ENCODE data around the gene SH3RF2.

SH3RF2 gene

GRCh38 chr5:146048994-146049703 lies 112.8 kb downstream of the SH3RF2 start:
- peak; percentile 42 for DNase-seq (ENCODE audit: low spot score)

GRCh38 chr5:146049704-146050026 lies 113.3 kb downstream of the SH3RF2 start:
- no peak for DNase-seq (ENCODE audit: low spot score)

DNA sequence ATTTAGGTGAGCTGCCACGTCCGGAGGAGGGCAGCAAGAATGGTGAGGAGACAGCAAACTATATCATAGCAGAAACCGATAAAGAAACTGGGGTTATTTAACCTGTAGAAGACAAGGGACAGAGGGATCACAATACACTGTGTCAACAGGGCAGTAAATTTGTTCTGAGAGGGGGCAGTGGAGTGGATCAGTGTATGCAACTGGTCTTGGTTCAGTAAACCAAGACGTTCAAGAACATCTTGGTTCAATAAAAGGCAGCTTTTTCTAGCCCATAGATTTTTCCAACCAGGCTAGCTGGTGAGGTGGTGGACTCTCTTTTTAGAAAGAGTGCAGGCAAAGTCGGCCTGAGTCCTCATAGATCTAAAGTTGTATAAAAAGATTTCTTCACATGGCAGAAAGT lies 113.7 kb downstream of the SH3RF2 start:
- no peak for DNase-seq (ENCODE audit: low spot score)

DNA sequence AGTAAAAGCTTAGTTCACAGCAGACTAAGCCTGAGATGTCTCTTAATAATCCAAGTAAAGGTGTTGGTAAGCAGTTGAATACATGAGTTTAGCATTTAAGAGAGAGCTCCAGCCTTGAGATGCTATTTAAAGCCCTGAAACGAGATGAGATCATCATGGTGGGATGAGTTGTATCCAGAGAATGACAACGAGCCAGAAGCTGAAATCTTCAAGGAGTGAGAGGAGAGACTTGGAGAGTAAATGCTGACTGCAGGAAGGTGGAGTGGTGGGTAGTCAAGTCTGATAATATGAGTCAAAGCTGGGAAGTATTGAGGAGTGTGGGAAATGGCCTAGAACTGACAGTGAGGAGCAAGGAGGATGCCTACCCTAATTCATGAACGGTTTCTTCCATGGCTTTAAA lies 115.3 kb downstream of the SH3RF2 start:
- DNase-seq (ENCODE audit: low spot score), result no peak

DNA sequence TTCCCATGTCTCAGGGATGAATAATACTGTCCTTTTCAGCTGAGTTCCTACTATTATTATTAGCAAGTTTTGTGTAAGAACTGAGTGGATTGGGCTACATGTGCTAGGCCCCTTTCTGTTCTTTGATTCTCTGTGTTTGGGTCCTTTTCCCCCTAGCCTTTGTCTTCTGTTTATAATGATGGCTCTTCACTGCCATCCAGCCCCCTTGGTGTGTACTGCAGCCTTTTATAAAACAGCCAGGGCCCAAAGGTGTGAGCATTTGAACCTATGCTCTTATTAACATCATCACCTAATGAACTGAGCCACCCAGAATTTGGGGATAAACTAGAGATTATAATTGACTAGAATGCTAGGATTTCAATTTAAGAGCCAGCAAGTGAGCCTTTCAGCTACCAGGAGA lies 116.4 kb downstream of the SH3RF2 start:
- DNase-seq (ENCODE audit: low spot score), result peak; percentile 39

DNA sequence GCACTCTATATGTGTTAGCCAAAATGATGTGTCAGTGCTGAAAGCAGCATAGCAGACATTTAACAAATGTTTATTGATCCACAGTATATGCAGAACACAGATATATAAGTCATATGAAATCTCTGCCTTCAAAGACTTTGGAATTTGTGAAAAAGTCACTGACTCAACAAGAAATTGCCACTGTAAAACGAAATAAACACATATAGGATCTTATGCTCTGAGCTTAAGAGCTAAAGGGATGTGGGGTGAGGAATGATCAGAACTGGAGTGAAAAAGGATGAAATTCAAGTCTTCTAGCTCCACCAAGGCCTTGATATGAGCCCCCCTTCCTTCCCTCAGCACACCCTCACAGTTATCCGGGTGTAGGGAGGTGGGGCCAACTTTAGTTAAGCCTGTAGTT lies 119.1 kb downstream of the SH3RF2 start:
- no peak for DNase-seq (ENCODE audit: low spot score)

DNA sequence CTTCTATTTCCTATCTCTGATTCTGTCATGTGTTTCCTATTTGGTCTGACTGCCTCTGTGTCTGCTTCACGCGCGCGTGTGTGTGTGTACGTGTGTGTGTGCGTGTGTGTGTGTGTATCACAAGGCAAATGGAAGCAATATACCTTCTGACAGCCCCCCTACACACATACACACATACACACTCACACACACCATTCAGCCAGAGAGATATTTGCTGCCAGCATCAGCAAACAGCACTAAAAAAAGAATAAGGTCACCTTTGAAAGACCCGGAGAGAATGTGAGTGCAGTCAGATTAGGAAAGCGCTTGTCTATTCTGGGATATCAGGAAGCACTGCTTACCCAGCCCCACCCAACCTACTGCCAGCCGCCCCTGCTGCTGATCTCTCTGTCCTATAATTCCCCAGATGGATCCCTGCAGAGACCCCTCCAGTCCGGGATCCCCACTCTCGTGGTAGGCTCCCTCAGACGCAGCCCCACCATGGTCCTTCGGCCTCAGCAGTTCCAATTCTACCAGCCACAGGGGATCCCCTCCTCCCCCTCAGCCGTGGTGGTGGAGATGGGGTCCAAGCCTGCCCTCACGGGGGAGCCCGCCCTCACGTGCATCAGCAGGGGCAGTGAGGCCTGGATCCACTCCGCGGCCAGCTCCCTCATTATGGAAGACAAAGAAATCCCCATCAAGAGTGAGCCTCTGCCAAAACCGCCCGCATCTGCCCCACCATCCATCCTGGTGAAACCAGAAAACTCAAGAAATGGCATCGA lies 123.3 kb downstream of the SH3RF2 start:
- DNase-seq (ENCODE audit: low spot score), result no peak

DNA sequence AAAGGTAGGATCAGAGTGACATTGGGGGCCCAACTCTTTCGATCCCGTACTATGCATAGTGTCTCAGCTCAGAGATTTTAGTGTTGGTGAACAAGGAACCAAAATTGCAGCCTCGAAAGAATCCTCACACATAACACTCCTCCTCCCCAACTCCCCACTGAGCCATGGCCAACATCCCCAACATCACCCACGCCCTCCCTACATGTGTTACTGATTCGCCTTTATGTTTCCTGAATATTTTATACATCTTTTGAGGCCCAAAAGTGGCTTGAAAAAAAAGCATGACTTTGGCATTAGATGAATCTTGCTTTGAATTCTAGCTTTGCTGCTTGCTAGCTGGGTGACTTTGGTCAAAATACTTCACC lies 123.8 kb downstream of the SH3RF2 start:
- no peak for DNase-seq (ENCODE audit: low spot score)

DNA sequence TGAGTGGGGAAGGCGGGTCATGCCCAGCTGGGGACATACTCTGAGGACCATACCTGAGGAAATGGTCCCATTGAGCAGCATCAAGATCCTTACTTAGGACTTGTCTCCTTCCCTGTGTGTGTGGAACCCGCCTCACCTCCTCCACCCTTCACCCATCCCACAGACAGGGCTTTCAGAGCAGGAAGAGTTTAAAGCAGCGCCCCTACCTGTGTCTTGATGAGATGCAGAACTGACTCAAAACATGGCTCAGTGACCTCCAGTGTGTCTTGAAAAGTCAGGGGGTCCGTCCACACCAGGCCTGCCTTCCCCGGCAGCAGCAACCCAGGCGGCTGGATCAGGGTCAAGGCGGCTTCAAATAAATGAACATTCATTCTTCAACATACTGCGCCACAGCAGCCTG lies 130.6 kb downstream of the SH3RF2 start:
- DNase-seq (ENCODE audit: low spot score), result no peak

DNA sequence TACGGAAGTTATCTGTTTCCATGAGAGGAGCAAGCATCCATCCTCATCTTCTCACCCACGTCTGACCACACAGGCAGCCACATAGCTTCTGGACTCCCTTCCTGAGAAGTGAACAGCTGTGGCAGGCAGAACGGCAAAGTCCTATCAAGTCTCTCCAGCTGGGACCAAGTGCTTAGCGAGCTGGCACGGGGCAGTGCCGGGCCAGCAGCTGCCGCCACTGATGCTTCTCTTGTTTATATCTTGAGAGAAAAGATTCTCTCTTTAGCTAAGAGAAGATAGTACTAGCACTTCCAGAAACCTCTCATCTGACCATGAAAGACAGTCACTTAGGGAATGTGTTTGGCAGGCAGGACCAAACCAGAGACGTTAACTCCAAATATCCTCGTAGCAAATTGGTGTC lies 131.8 kb downstream of the SH3RF2 start:
- DNase-seq (ENCODE audit: low spot score), result no peak

DNA sequence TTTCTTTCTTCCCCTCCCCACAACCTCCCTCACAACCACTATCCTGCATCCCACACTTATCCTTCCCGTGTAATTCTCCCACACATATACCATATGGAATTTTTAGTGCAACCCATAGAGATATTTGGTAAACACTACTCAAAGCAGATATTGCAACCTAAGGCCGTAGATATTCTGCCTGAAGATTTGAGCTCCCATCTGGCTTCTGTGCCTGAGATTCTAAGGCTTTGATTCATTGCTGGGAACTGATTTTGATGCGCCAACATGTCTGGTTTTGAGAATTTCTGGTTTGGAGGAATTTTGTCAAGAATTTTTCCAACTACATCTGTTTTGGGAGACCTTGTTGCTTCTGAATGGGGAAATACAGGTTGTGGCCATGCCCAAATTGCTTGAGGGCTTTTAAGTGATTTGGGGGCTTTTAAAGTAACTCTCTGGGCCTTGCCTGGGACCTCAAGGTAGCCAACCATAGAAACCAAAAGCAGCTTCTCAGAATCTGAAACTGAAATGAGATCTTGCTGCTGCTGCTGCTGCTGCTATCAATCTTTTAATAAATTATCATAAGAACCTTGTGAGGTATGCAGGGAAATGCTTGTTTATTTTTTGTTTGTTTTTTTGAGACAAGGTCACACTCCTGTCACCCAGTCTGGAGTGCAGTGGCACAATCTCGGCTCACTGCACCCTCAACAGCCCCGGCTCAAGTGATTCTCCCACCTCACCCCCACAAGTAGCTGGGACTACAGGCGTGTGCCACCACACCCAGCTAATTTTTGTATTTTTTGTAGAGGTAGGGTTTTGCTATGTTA lies 132.8 kb downstream of the SH3RF2 start:
- DNase-seq (ENCODE audit: low spot score), result no peak

DNA sequence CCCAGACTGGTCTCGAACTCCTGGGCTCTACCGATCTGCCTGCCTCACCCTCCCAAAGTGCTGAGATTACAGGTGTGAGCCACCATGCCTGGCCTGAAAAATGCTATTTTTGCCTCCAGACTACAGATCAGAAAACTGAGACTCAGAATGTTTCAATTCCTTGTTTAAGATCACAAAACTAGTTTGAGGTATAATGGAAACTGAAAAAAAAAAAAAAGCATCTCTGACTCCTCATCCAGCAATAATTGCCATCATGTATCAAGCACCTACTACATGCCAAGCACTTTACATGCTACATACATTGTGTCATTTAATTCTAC lies 133.4 kb downstream of the SH3RF2 start:
- DNase-seq (ENCODE audit: low spot score), result no peak

GRCh38 chr5:146070746-146071145 lies 134.4 kb downstream of the SH3RF2 start:
- DNase-seq (ENCODE audit: low spot score), result no peak

GRCh38 chr5:146071171-146071570 lies 134.8 kb downstream of the SH3RF2 start:
- DNase-seq (ENCODE audit: low spot score), result no peak

DNA sequence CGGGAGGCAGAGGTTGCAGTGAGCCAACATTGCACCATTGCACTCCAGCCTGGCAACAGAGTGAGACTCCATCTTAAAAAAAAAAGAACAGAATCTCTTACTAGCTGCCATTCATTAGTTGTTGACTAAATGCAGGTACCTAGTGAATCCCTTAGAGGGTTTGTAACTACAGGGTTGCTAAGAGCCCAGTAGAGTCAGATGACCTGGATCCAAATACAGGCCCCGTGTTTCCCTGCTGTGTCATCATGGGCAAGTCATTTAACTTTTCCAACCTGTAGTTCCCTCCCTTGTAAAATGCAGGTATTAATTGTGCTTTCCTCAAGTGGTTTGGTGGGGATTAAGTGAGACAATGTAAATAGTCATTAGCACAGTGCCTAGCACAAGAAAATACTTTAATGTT lies 136.2 kb downstream of the SH3RF2 start:
- DNase-seq (ENCODE audit: low spot score), result no peak

DNA sequence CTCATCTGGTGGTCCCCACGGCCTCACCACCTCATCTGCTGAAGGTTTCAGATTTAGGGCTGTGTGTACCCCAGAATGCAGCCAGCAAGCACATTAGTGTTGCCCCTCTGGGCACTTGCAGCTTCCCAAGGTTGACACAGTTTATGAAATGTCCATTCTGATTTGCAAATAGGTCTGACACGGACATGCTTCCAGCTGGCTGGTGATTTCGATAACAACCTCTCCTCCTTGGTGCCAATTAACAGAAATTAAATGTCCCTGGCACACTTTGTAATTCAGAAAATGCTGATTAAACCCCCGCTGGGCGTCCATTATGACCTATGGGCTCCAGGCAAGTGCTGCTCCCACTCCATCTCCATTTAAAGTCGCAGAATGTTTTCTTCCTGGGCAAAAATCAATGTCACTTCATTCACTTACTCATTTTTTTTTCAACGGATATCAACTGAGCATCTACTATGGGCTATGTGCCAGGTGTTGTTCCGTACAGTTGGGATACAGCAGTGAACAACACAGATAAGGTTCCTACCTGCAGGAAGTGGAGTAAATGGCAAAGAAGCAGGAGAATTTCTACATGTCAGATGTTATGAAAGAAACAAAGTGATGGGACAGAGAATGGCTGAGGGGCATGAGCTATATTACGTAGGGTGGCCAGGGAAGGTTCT lies 137.0 kb downstream of the SH3RF2 start:
- DNase-seq (ENCODE audit: low spot score), result no peak

- no peak for DNase-seq (ENCODE audit: low spot score)
These were observed 139.7 kb downstream of the SH3RF2 start for GRCh38 chr5:146076028-146076427.

DNA sequence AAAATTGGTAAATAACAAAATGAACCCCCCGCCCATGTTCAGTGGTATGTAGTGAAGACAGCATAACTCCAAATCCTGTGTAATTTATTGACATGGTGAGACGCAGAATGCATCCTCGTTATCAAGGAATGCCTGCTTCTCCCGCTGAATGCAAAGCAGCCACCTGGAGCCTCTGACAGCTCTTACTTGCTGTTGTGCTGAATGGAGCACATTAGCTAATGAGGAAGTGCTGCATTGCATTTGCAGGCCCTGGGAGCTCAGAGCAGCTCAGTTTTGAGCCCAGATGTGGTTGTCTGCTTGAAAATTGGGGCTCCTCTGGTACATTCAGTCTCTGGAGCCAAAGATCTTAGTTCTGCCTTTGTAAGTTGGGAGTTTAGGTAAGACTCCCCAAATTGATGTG lies 140.1 kb downstream of the SH3RF2 start:
- peak; percentile 16 for DNase-seq (ENCODE audit: low spot score)

DNA sequence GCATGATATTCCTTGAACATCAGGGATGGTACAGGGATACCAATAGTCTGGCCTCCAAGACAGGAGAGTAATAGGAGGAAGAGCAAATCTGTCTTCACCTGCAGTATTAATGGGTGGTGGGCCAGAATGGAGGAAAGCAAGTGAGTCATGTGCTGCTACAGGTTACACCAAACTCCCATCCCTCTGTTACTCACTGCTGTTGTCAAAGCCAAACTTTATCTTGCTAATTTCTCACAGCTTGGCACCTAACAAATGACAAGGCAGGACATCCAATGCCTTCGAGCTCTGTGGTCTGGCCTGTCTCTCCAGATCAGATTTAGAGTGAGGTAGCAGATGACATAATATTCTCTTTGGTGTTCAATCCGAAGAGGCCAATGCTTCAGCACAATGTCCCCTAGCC lies 142.2 kb downstream of the SH3RF2 start:
- DNase-seq (ENCODE audit: low spot score), result no peak

GRCh38 chr5:146079695-146080373 lies 143.5 kb downstream of the SH3RF2 start:
- DNase-seq (ENCODE audit: low spot score), result no peak

DNA sequence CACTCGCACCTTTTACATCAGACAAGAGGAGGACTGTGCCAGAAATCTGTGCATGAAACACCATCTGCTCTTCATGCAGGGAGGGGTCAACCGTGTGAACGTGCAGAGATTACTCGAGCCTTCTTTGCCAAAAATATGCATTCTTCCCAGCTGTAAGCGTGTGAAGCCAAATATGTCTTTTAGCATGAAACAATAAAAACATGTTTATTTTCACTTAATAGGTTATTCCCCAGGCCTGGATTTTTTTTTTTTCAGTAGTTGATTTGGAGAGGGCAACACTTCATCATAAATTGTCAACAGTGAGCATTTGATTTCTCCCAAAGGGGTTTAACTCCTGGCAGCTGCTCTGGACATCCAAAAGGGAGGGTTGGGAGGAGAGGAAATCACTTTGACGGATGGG lies 145.2 kb downstream of the SH3RF2 start:
- no peak for DNase-seq (ENCODE audit: low spot score)

DNA sequence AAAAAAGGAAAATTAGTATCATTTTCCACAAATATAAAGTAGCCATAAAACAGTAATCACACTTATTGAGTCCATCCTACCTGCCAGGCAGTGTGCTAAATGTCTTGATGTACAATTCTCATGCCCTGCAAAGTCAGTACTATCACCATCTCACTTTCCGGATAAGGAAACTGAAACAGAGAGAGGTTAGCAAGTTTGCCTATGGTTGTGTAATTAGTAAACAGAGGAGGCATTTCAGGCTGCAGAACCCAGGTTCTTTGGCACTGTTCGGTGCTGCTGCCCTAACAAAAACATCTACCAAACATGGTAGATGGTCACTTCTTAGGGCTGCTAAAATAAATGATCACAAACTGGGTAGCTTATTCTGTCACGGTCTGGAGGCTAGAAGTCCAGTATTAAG lies 146.4 kb downstream of the SH3RF2 start:
- no peak for DNase-seq (ENCODE audit: low spot score)

All from NAMALWA (cell line).